Measurements from ENCODE around the gene DOCK8.

GRCh38 chr9:328453-328852 lies 113.8 kb downstream of the DOCK8 start:
- no peak for TF ChIP-seq SPI1 (IDR thresholded peaks at IDR 0.05; ENCODE audit: borderline replicate concordance, insufficient read depth, low read depth, low read length)
- no peak for TF ChIP-seq NBN (IDR thresholded peaks at IDR 0.05)
- TF ChIP-seq RCOR1 (conservative IDR thresholded peaks at IDR 0.05; ENCODE audit: low read depth, low read length), result no peak
- no peak for TF ChIP-seq ATF3 (IDR thresholded peaks at IDR 0.05; ENCODE audit: borderline replicate concordance, extremely low read depth, low read depth, low read length)
- TF ChIP-seq HDAC6 (IDR thresholded peaks at IDR 0.05; ENCODE audit: unreplicated experiment), result no peak
- TF ChIP-seq CTCF (IDR thresholded peaks at IDR 0.05 in 2 of 3, conservative IDR thresholded peaks at IDR 0.05 in 1 of 3; ENCODE audit: control insufficient read depth in 2 of 3, extremely low read depth in 1 of 3, insufficient read depth in 1 of 3, low read depth in 3 of 3, low read length in 3 of 3), result no peak
- no peak for TF ChIP-seq HDAC2 (IDR thresholded peaks at IDR 0.05)
- no peak for TF ChIP-seq RAD51 (IDR thresholded peaks at IDR 0.05)
- no peak for TF ChIP-seq CHD2 (IDR thresholded peaks at IDR 0.05; ENCODE audit: borderline replicate concordance, low read depth, low read length)
- TF ChIP-seq EZH2 (IDR thresholded peaks at IDR 0.05; ENCODE audit: borderline replicate concordance, control insufficient read depth, low read depth, low read length), result no peak

Data from GM12878 (cell line).